GM23338 (cell line): ENCODE results near the gene NGLY1. TPM values are rescaled to one million over a fixed set of nuclear protein-coding genes. Genes with fewer than 3 reads are reported as not detected.
A peak's percentile ranks its signal among the peaks of the same experiment; 100 is the strongest.

ENCODE experiments used
- ATAC-seq: fragments of 200-7000 bp; cut with Tn5 transposase; 3 replicates; pipeline ENCODE4 v1.9.1; 2020
- DNase-seq: peaks from one replicate; pipeline ENCODE4 v3.0.0-alpha.2; 2015; ENCODE audit warnings: low spot score
- H2AFZ ChIP-seq: fragments of 200-600 bp; sonication (generic); 2 replicates; pipeline ENCODE4 v1.8.0; 2016; ENCODE audit warnings: antibody characterized with exemption, mild to moderate bottlenecking, moderate library complexity
- H3F3A ChIP-seq: fragments of 200-600 bp; sonication (generic); replicated peaks from 2 replicates; pipeline ENCODE4 v1.8.0; 2017; ENCODE audit warnings: antibody characterized with exemption, mixed run types, low read depth
- H3K27ac ChIP-seq: fragments of 200-600 bp; sonication (generic); 2 replicates; pipeline ENCODE4 v1.6.1; 2016; ENCODE audit warnings: low read depth
- H3K27me3 ChIP-seq: fragments of 200-600 bp; sonication (generic); 2 replicates; pipeline ENCODE4 v1.8.0; 2016; ENCODE audit warnings: mild to moderate bottlenecking, mixed run types, moderate library complexity; ENCODE audit not compliant: insufficient read depth
- H3K36me3 ChIP-seq: fragments of 200-600 bp; sonication (generic); 2 replicates; pipeline ENCODE4 v1.8.0; 2016; ENCODE audit warnings: mild to moderate bottlenecking; ENCODE audit not compliant: insufficient read depth
- H3K4me1 ChIP-seq: fragments of 200-600 bp; sonication (generic); 2 replicates; pipeline ENCODE4 v1.8.0; 2016; ENCODE audit warnings: mild to moderate bottlenecking, moderate library complexity; ENCODE audit not compliant: insufficient read depth
- H3K4me2 ChIP-seq: fragments of 200-600 bp; sonication (generic); 2 replicates; pipeline ENCODE4 v1.7.1; 2017; ENCODE audit warnings: mixed run types
- H3K4me3 ChIP-seq: fragments of 200-600 bp; sonication (generic); 2 replicates; pipeline ENCODE4 v1.6.1; 2016; ENCODE audit warnings: mixed run types
- H3K79me2 ChIP-seq: fragments of 200-600 bp; sonication (generic); replicated peaks from 2 replicates; pipeline ENCODE4 v1.8.0; 2017; ENCODE audit warnings: mild to moderate bottlenecking; ENCODE audit not compliant: insufficient read depth
- H3K9me2 ChIP-seq: fragments of 200-600 bp; sonication (generic); 2 replicates; pipeline ENCODE4 v1.8.0; 2017; ENCODE audit not compliant: insufficient read depth
- H4K20me1 ChIP-seq: fragments of 200-600 bp; sonication (generic); replicated peaks from 2 replicates; pipeline ENCODE4 v1.8.0; 2017; ENCODE audit warnings: mild to moderate bottlenecking; ENCODE audit not compliant: insufficient read depth
- H3K27ac Mint-ChIP-seq: 2 replicates; pipeline ENCODE4 v1.8.0; 2020; ENCODE audit warnings: inconsistent platforms, mild to moderate bottlenecking, moderate library complexity, mixed read lengths
- H3K27me3 Mint-ChIP-seq: 3 replicates; pipeline ENCODE4 v1.8.0; 2022; ENCODE audit warnings: low read depth, mild to moderate bottlenecking, moderate library complexity, mixed read lengths, inconsistent platforms; ENCODE audit not compliant: insufficient read depth, poor library complexity
- H3K36me3 Mint-ChIP-seq: 3 replicates; pipeline ENCODE4 v1.8.0; 2021; ENCODE audit warnings: low read depth, mild to moderate bottlenecking, inconsistent platforms, moderate library complexity, mixed read lengths
- H3K4me1 Mint-ChIP-seq: 3 replicates; pipeline ENCODE4 v1.8.0; 2020; ENCODE audit warnings: mild to moderate bottlenecking, inconsistent platforms, mixed read lengths
- H3K4me3 Mint-ChIP-seq: 3 replicates; pipeline ENCODE4 v1.8.0; 2021; ENCODE audit warnings: moderate library complexity, mild to moderate bottlenecking, inconsistent platforms, mixed read lengths
- H3K9me3 Mint-ChIP-seq: 3 replicates; pipeline ENCODE4 v1.8.0; 2020; ENCODE audit warnings: moderate library complexity, mild to moderate bottlenecking, inconsistent platforms, mixed read lengths
- CTCF ChIP-seq, 2 experiments: fragments of 200-600 bp in 1 of 2; sonication (generic) in 1 of 2; conservative IDR thresholded peaks; 2 replicates each; pipeline versions ENCODE4 v1.5.1 to v1.6.1; 2016 to 2017; ENCODE audit warnings: antibody characterized with exemption in 2 of 2, low read depth in 2 of 2, mild to moderate bottlenecking in 2 of 2, moderate library complexity in 1 of 2
- EZH2 ChIP-seq: fragments of 200-600 bp; sonication (generic); IDR thresholded peaks from one replicate; pipeline ENCODE4 v1.8.0; 2017; ENCODE audit warnings: antibody characterized with exemption, mild to moderate bottlenecking, low read depth; ENCODE audit not compliant: unreplicated experiment
- EZH2phosphoT487 ChIP-seq: fragments of 200-600 bp; sonication (generic); IDR thresholded peaks from one replicate; pipeline ENCODE4 v1.8.1; 2018; ENCODE audit warnings: antibody characterized with exemption; ENCODE audit not compliant: unreplicated experiment
- POLR2AphosphoS5 ChIP-seq: IDR thresholded peaks from 2 replicates; pipeline ENCODE4 v1.6.1; 2016; ENCODE audit warnings: antibody characterized with exemption, low read depth
- REST ChIP-seq: IDR thresholded peaks from one replicate; pipeline ENCODE4 v1.6.1; 2018; ENCODE audit warnings: antibody characterized with exemption; ENCODE audit not compliant: unreplicated experiment
- ZNF114 ChIP-seq: fragments of 250-450 bp; sonication (Bioruptor Pico); IDR thresholded peaks from 2 replicates; pipeline ENCODE4 v1.5.0; 2020; ENCODE audit warnings: mild to moderate bottlenecking, moderate library complexity
- polyA plus RNA-seq: library from polyadenylated mRNA; unstranded; fragments of >200 nt; fragmentation: Nextera tagmentation; extraction: Ambion mirVana; gene quantifications from 2 replicates; pipeline ENCODE4 v1.2.1, GENCODE V29; 2016
- total RNA-seq: library from RNA; depleted of rRNA; stranded (reverse); fragments of >200 nt; shearing (Covaris generic); gene quantifications from 2 replicates; pipeline ENCODE4 v1.2.3, GENCODE V29; 2014

The NGLY1 gene
- total and polyA plus RNA-seq, 2 experiments from 2014 or later: 20.4 to 43.5 TPM

- DNase-seq: peak; percentile 32
- Mint-ChIP-seq H3K27me3 (no peaks in the 10 kb centered on the region), H3K4me3 (no peak overlapping the region), H3K4me1 (no peaks in the 10 kb centered on the region), H3K9me3 (no peaks in the 10 kb centered on the region), H3K27ac (no peak overlapping the region), H3K36me3 (no peaks in the 10 kb centered on the region)
- Histone ChIP-seq H2AFZ (peak overlapping the region; percentile 87), H3K4me3 (no peak overlapping the region), H4K20me1 (no peaks in the 10 kb centered on the region), H3K27ac (no peak overlapping the region), H3K27me3 (no peaks in the 10 kb centered on the region), H3K9me2 (no peaks in the 10 kb centered on the region), H3K36me3 (no peaks in the 10 kb centered on the region), H3K79me2 (no peaks in the 10 kb centered on the region), H3K4me2 (no peak overlapping the region), H3K4me1 (no peaks in the 10 kb centered on the region), H3F3A (no peaks in the 10 kb centered on the region)
- no peak for TF ChIP-seq ZNF114 (CRISPR knock-in tag)
- TF ChIP-seq CTCF (conservative IDR thresholded peaks at IDR 0.05; ENCODE audit: low read depth in 2 of 2): peak in 1 of 2 experiments; percentile 27; a peak in 1 of 4 replicates
- ATAC-seq: peak; percentile 34; the same call in 1 of the 3 replicates
These were observed 96.5 kb downstream of the NGLY1 start for GRCh38 chr3:25686766-25687165.

- Mint-ChIP-seq H3K9me3 (no peaks in the 10 kb centered on the region), H3K4me3 (no peak overlapping the region), H3K4me1 (no peaks in the 10 kb centered on the region), H3K27me3 (no peaks in the 10 kb centered on the region), H3K27ac (no peak overlapping the region), H3K36me3 (no peaks in the 10 kb centered on the region)
- DNase-seq: no peak
- no peaks in the 10 kb centered on the region for H3K27me3 ChIP-seq
- no peaks in the 10 kb centered on the region for H3F3A ChIP-seq
- H3K4me3 ChIP-seq: no peak overlapping the region
- no peaks in the 10 kb centered on the region for H3K9me2 ChIP-seq
- H3K36me3 ChIP-seq: no peaks in the 10 kb centered on the region
- no peak for ATAC-seq
- H2AFZ ChIP-seq: no peak overlapping the region
- H3K79me2 ChIP-seq: no peaks in the 10 kb centered on the region
- no peak overlapping the region for H3K27ac ChIP-seq
- no peaks in the 10 kb centered on the region for H4K20me1 ChIP-seq
- no peaks in the 10 kb centered on the region for H3K4me1 ChIP-seq
- no peak overlapping the region for H3K4me2 ChIP-seq
- TF ChIP-seq EZH2 (no peak), REST (no peak)
These were observed 99.4 kb downstream of the NGLY1 start for GRCh38 chr3:25683882-25684281.

DNA sequence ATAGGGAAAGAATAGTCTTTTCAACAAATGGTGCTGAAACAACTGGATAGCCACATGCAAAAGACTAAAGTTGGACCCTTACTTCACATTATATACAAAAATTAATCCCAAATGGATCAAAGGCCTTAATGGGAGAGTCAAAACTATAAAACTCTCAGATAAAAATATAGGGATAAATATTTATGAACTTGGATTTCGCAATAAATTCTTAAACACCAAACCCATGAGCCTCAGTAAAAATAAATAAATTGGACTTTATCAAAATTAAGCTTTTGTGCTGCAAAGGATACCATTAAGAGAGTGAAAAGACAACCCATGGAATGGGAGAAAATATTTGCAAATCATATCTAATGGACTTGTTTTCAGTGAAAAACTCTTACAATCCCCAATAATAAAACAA lies 99.8 kb downstream of the NGLY1 start:
- no peaks in the 10 kb centered on the region for H3K9me3 Mint-ChIP-seq
- no peak overlapping the region for H3K27ac Mint-ChIP-seq
- H3K36me3 Mint-ChIP-seq: no peaks in the 10 kb centered on the region

More for the DNA sequence above, 99.8 kb downstream of the NGLY1 start:
- Histone ChIP-seq H3K4me1 (no peaks in the 10 kb centered on the region), H3K79me2 (no peaks in the 10 kb centered on the region), H3K4me2 (no peak overlapping the region), H3F3A (no peaks in the 10 kb centered on the region), H3K27me3 (no peaks in the 10 kb centered on the region), H3K27ac (no peak overlapping the region), H3K36me3 (no peaks in the 10 kb centered on the region), H4K20me1 (no peaks in the 10 kb centered on the region), H3K4me3 (no peak overlapping the region), H2AFZ (no peak overlapping the region), H3K9me2 (no peaks in the 10 kb centered on the region)
- Mint-ChIP-seq H3K27me3 (no peaks in the 10 kb centered on the region), H3K4me3 (no peak overlapping the region), H3K4me1 (no peaks in the 10 kb centered on the region)
- no peak for TF ChIP-seq EZH2phosphoT487
- no peak for TF ChIP-seq POLR2AphosphoS5
- no peak for DNase-seq
- no peak for ATAC-seq
